Stimulated activated CD4-positive, alpha-beta T cell treated with anti-CD3 and anti-CD28 coated beads, TNF-alpha, amount 100 ng/mL, for 48 hours (primary cell): ENCODE results near the gene NCAPH2.
A peak's percentile ranks its signal among the peaks of the same experiment; 100 is the strongest.

ENCODE experiments used
- DNase-seq, 3 donors: peaks; one replicate each; pipeline ENCODE4 v3.0.0-alpha.2; 2020; ENCODE audit warnings: low read depth in 3 of 3

NCAPH2 gene

GRCh38 chr22:50489363-50490243, 18.4 kb upstream of the NCAPH2 start:
- DNase-seq: no peak

GRCh38 chr22:50490531-50491308, 17.3 kb upstream of the NCAPH2 start:
- no peak for DNase-seq

- no peak for DNase-seq
Measured at GRCh38 chr22:50497093-50497492, 10.9 kb upstream of the NCAPH2 start.

GRCh38 chr22:50498322-50498890, 9.6 kb upstream of the NCAPH2 start:
- DNase-seq: peak; percentile 47 to 62 (median 53)

GRCh38 chr22:50500452-50500851, 7.6 kb upstream of the NCAPH2 start:
- no peak for DNase-seq

- DNase-seq: no peak
Measured at GRCh38 chr22:50502096-50502495, 5.9 kb upstream of the NCAPH2 start.

- DNase-seq: no peak
Measured at GRCh38 chr22:50502628-50503474, 5.2 kb upstream of the NCAPH2 start.

- no peak for DNase-seq
Measured at GRCh38 chr22:50503475-50504145, 4.4 kb upstream of the NCAPH2 start.

GRCh38 chr22:50504369-50505211, 3.4 kb upstream of the NCAPH2 start:
- DNase-seq: no peak

GRCh38 chr22:50505276-50505775, 2.7 kb upstream of the NCAPH2 start:
- DNase-seq: no peak

GRCh38 chr22:50505776-50506610, 2.0 kb upstream of the NCAPH2 start:
- DNase-seq: no peak

- no peak for DNase-seq
Measured at GRCh38 chr22:50506611-50507420, 1.2 kb upstream of the NCAPH2 start.

- DNase-seq: peak; percentile 82 to 96 (median 90)
Measured at GRCh38 chr22:50507421-50507990, 518 bp upstream of the NCAPH2 start, which contains the start of gene LMF2. LMF2 (minus strand) TSS chr22:50507702; CDS start chr22:50507675, 27 bp downstream.

GRCh38 chr22:50508897-50509296, 873 bp downstream of the NCAPH2 start:
- DNase-seq: no peak

- DNase-seq: no peak
Measured at GRCh38 chr22:50513175-50513574, 5.2 kb downstream of the NCAPH2 start.

- DNase-seq: no peak
Measured at GRCh38 chr22:50516068-50516467, 8.0 kb downstream of the NCAPH2 start.

GRCh38 chr22:50516891-50517290, 8.9 kb downstream of the NCAPH2 start:
- no peak for DNase-seq
